GM19452 (cell line): ENCODE measurements around the gene ZNF454.

Experiments used
- ATAC-seq: cut with Tn5 transposase; IDR thresholded peaks from one replicate; pipeline ENCODE4 v1.9.1; 2021; ENCODE audit not compliant: unreplicated experiment

The ZNF454 gene

GRCh38 chr5:178993236-178993765, 52.3 kb downstream of the ZNF454 start:
- ATAC-seq: no peak

DNA sequence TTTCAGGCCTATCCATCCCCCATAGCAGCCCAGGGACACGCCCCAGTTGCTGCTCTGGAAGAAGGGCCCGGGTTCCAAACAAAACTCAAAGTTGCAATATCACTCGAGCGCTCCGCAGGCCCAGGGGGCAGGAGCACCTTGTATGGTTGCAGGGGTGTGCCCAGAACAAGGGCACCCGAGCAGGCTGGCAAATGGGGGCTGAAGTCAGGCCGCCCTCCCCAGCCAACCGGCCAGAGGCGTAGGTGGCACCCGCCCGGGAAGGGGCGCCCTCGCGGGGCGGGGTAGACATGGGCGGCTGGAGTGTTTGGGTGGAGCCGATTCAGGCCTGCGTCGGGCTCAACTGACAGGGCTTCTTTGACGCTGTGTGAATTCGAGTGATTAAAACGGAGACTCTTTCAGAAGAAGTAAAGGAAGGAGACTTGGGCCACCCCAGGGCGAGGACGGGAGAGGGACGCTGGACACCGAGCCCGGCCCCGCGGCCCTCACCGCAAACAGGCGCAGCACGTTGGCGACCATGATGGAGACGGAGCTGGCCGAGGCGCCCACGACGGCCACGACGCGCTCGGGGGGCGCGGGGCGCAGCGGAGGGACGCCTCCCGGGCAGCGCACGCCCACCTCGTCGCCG, 53.1 kb downstream of the ZNF454 start:
- ATAC-seq: no peak

GRCh38 chr5:178994580-178995340, 53.8 kb downstream of the ZNF454 start, which contains the start of gene GRM6:
GRM6 (minus strand) TSS chr5:178995320; CDS start chr5:178994944, 376 bp downstream.
- ATAC-seq: no peak

DNA sequence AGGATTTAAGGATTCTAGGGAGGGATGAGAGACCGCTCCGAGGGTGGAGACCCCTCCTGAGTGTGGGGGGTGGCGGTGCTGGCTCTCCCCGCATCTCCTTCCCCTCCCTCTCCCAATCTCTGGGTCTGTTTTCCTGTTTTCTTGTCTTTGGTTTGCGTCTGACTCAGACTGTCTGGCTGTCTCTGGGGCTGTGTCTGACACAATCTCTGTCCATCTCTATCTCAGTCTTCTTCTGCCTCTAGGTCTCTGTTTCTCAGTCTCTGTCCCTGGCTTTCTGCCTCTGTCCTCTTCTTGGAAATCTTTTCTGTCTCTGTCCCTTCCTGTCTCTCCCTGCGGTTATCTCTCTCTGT, 54.3 kb downstream of the ZNF454 start:
- ATAC-seq: no peak

DNA sequence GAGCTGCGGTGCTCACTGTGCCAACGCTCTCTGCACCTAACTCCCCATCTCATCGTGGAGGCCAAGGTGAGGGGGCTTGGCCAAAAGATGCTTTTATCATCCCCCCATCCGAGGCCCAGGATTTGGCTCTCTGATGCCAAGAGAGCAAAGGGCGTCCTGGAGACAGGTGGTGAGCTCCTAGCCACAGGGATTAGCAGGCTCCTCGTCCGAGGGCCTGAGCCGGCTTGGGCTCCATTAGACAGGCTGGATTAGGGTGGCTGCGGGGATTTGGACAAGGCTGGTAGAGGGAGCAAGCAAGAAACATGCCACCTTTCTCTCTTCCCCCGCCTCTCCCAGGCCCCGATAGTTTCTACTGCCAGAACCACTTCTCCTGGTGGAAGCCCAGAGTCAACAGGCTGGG, 55.2 kb downstream of the ZNF454 start:
- ATAC-seq: no peak

DNA sequence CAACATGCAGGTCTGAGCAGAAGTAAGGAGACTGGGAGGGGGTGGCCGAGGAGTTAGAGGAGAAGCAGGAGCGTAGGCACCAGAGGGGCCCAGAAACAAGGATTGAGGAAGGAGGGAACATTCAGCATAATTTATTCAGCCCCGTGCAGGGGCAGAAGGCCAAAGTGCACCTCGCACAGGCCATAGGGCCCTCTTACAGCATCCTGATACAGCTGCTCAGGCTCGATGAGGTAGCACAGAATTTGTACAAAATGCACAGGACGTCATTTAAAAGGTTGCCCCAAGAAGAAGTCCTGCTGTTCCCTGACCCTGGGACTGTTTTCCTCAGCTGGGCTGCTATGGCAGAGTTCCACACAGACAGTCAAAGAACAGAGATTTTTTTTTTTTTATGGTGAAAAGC, 56.2 kb downstream of the ZNF454 start:
- ATAC-seq: no peak

DNA sequence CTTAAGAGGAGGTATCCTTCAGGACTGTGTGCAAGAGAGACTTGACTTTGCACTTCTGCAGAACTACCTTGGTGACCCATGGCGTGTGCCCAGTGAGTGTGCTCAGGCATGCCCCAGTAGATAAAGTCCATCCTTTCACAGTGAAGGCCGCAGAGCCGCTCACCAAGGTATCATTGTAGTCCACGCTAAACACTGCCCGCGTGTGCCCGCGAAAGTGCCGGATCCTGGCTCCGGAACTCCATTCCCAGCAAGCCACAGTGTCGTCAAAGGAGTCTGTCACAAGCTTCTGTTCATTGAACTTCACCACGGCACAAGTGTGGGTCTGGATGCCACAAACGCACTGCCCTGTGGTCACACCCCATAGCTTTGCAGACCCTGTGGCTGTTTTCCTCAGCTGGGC, 57.4 kb downstream of the ZNF454 start:
- ATAC-seq: no peak

GRCh38 chr5:179006564-179006963, 65.6 kb downstream of the ZNF454 start:
- ATAC-seq: no peak

GRCh38 chr5:179008667-179009066, 67.7 kb downstream of the ZNF454 start:
- ATAC-seq: no peak
